DMS114 treated with DMSO at 0.1 percent for 48 hours (cell line): ENCODE data around the gene KAZN.

Experiments
- DNase-seq: peaks from one replicate; lab custom pipeline; 2025; ENCODE audit not compliant: unreplicated experiment; lab: John Stamatoyannopoulos, UW

KAZN gene

GRCh38 chr1:14763977-14764376, 165.5 kb downstream of the KAZN start:
- no peak for DNase-seq

GRCh38 chr1:14765773-14766172, 167.3 kb downstream of the KAZN start:
- DNase-seq: no peak

- no peak for DNase-seq
These were observed 168.6 kb downstream of the KAZN start for GRCh38 chr1:14767075-14767474.

GRCh38 chr1:14768582-14769304, 170.3 kb downstream of the KAZN start:
- DNase-seq: no peak

GRCh38 chr1:14769486-14770274, 171.2 kb downstream of the KAZN start:
- DNase-seq: no peak

- DNase-seq: no peak
These were observed 175.0 kb downstream of the KAZN start for GRCh38 chr1:14773396-14774025.

GRCh38 chr1:14774225-14774624, 175.7 kb downstream of the KAZN start:
- DNase-seq: no peak

- no peak for DNase-seq
These were observed 176.5 kb downstream of the KAZN start for GRCh38 chr1:14774988-14775387.

GRCh38 chr1:14775434-14775833, 176.9 kb downstream of the KAZN start:
- no peak for DNase-seq

GRCh38 chr1:14777516-14778506, 179.3 kb downstream of the KAZN start:
- DNase-seq: no peak

- no peak for DNase-seq
These were observed 180.0 kb downstream of the KAZN start for GRCh38 chr1:14778541-14778897.

GRCh38 chr1:14778898-14779865, 180.7 kb downstream of the KAZN start:
- DNase-seq: no peak

GRCh38 chr1:14780271-14780670, 181.8 kb downstream of the KAZN start:
- no peak for DNase-seq

GRCh38 chr1:14781811-14782210, 183.3 kb downstream of the KAZN start:
- no peak for DNase-seq

- no peak for DNase-seq
These were observed 184.5 kb downstream of the KAZN start for GRCh38 chr1:14782741-14783591.

- no peak for DNase-seq
These were observed 185.1 kb downstream of the KAZN start for GRCh38 chr1:14783592-14783886.

GRCh38 chr1:14784790-14785773, 186.6 kb downstream of the KAZN start:
- no peak for DNase-seq
